ENCODE results near the gene SACS.

GRCh38 chr13:23330356-23330755 lies 103.1 kb downstream of the SACS start:
- no peak for TF ChIP-seq CTCF (IDR thresholded peaks at IDR 0.05)
- no peak for TF ChIP-seq REST (IDR thresholded peaks at IDR 0.05; ENCODE audit: insufficient read depth in 1 of 2, low read depth in 2 of 2, low read length in 1 of 2)
- TF ChIP-seq SIN3A (IDR thresholded peaks at IDR 0.05; ENCODE audit: borderline replicate concordance, insufficient read depth, low read depth, low read length) = no peak
- TF ChIP-seq TCF7L2 (IDR thresholded peaks at IDR 0.05; ENCODE audit: low read depth, low read length) = no peak
- no peak for TF ChIP-seq POLR2AphosphoS5 (IDR thresholded peaks at IDR 0.05; ENCODE audit: low read depth, low read length)

Data from Panc1 (cell line).